ENCODE data around the gene AGPAT3.
"Not testable (repeated sequence)": the region's sequence is repeated elsewhere in the genome, so short reads cannot be mapped to it uniquely, and the experiment has no call there.

AGPAT3 gene

GRCh38 chr21:43884012-43884860 is 19.2 kb downstream of the AGPAT3 start:
- DNase-seq (ENCODE audit: low read depth): no peak

- no peak for DNase-seq (ENCODE audit: low read depth)
These were observed 19.9 kb downstream of the AGPAT3 start for GRCh38 chr21:43884861-43885417.

- DNase-seq (ENCODE audit: low read depth): no peak
These were observed 20.7 kb downstream of the AGPAT3 start for GRCh38 chr21:43885721-43886120.

GRCh38 chr21:43886565-43886964 is 21.5 kb downstream of the AGPAT3 start:
- DNase-seq (ENCODE audit: low read depth): no peak

GRCh38 chr21:43889069-43889468 is 24.0 kb downstream of the AGPAT3 start:
- DNase-seq (ENCODE audit: low read depth): no peak

GRCh38 chr21:43890042-43890441 is 25.0 kb downstream of the AGPAT3 start:
- no peak for DNase-seq (ENCODE audit: low read depth)

- no peak for DNase-seq (ENCODE audit: low read depth)
These were observed 27.3 kb downstream of the AGPAT3 start for GRCh38 chr21:43892334-43892733.

- no peak for DNase-seq (ENCODE audit: low read depth)
These were observed 28.0 kb downstream of the AGPAT3 start for GRCh38 chr21:43892984-43893535.

GRCh38 chr21:43893536-43894205 is 28.6 kb downstream of the AGPAT3 start:
- DNase-seq (ENCODE audit: low read depth): no peak

GRCh38 chr21:43894206-43894577 is 29.2 kb downstream of the AGPAT3 start:
- no peak for DNase-seq (ENCODE audit: low read depth)

GRCh38 chr21:43895196-43895595 is 30.2 kb downstream of the AGPAT3 start:
- DNase-seq (ENCODE audit: low read depth): no peak

GRCh38 chr21:43896696-43897299 is 31.8 kb downstream of the AGPAT3 start:
- not testable (repeated sequence) for DNase-seq (ENCODE audit: low read depth)

- DNase-seq (ENCODE audit: low read depth): no peak
These were observed 34.5 kb downstream of the AGPAT3 start for GRCh38 chr21:43899307-43900077.

GRCh38 chr21:43900078-43900385 is 35.0 kb downstream of the AGPAT3 start:
- no peak for DNase-seq (ENCODE audit: low read depth)

- DNase-seq (ENCODE audit: low read depth): no peak
These were observed 35.7 kb downstream of the AGPAT3 start for GRCh38 chr21:43900690-43901089.

- no peak for DNase-seq (ENCODE audit: low read depth)
These were observed 37.4 kb downstream of the AGPAT3 start for GRCh38 chr21:43902441-43902840.

- no peak for DNase-seq (ENCODE audit: low read depth)
These were observed 38.5 kb downstream of the AGPAT3 start for GRCh38 chr21:43903451-43904091.

GRCh38 chr21:43904331-43904781 is 39.3 kb downstream of the AGPAT3 start:
- no peak for DNase-seq (ENCODE audit: low read depth)

GRCh38 chr21:43905726-43906455 is 40.9 kb downstream of the AGPAT3 start:
- no peak for DNase-seq (ENCODE audit: low read depth)

- DNase-seq (ENCODE audit: low read depth): no peak
These were observed 41.8 kb downstream of the AGPAT3 start for GRCh38 chr21:43906585-43907370.

Data from ELR (cell line).